NCI-H82 (cell line): ENCODE results near the gene ZNF469.

Source experiments
- DNase-seq: peaks from one replicate; lab custom pipeline; 2025; lab: John Stamatoyannopoulos, UW

ZNF469 gene

DNA sequence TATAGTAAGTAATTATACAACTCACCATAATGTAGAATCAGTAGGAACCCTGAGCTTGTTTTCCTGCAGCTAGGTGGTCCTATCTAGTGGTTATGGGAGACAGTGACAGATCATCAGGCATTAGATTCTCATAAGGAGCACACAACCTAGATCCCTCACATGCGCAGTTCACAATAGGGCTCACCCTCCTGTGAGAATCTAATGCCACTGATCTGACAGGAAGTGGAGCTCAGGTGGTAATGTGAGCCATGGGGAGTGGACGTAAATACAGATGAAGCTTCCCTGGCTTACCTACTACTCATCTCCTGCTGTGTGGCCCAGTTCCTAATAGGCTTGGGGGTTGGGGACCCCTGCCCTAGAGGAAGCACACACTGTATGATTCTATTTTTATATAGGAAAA, 21.8 kb upstream of the ZNF469 start:
- no peak for DNase-seq

DNA sequence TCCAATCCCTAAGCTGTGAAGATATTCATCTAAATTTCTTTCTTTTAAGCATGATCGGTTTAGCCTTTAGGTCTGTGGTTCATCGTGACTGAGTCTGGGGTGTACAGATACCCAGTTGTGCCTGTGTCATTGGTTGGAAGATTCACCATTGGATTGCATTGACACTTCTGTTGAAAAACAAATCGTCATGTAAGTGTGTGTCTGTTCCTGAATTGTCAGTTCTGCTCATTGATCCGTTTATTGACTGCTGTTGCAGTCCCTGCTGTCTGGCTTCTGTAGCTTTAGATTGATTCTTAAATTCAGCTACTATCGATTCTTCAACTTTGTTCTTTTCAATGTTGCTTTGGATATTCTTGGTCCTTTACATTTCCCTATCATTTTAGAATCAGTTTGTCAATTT, 21.0 kb upstream of the ZNF469 start:
- no peak for DNase-seq

DNA sequence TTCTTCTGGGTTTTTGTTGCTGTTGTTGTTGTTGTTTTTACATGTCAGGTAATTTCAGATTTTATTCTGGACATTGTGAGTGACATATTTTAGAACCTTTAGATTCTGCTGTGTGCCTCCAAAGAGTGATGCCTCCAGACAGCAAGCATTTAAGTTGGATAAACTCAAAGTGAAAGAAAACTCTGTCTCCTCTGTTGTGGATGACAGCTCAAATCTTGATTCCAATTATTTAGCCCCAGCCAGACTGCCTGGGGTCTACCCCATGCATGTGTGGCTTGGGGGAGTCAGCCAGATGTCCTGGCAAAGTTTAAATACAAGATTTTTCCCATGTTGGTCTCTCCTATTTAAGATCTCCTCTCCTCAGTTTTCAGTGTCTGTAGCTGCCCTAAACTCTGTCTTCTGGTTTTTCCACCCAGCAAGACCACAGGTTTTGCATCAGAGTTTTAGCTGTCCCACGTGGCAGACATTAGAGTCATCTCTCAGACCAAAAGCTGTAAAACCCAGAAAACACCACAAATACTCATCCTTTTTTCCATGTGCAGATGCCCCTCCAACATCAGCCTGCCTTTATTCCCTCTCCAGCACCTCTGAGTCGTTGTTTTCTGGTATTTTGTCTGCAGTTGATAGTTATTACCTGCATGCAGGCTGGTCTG, 19.4 kb upstream of the ZNF469 start:
- no peak for DNase-seq

DNA sequence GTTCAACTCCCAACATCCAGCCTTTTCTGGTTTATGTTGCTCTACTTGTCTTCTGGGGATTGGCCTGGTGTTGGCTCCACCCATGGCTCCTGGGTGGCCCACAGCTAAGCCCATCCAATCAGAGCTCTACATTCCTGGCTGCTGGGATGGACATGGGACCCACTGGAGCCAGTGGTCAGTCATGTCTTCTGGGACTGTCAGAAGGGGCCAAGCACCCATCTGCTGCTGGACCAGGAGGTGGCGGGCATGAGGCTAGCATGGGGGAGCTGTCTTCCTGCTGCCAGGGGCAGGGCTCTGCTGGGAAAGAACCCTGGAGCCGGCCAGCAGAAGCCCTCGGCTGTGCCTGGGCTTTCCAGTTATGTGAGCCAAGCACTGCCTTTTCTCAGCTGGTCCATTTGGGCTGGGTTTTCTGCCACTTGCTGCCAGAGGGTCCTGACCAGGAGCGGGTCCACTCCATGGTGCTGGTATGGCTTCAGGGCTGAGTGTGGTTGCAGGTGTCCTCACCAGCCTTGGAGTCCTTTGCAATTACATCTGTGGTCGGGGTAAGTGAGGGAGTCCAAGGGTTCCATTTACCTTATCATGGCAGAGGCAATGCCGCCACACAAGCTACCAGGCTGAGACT, 17.4 kb upstream of the ZNF469 start:
- DNase-seq = no peak

DNA sequence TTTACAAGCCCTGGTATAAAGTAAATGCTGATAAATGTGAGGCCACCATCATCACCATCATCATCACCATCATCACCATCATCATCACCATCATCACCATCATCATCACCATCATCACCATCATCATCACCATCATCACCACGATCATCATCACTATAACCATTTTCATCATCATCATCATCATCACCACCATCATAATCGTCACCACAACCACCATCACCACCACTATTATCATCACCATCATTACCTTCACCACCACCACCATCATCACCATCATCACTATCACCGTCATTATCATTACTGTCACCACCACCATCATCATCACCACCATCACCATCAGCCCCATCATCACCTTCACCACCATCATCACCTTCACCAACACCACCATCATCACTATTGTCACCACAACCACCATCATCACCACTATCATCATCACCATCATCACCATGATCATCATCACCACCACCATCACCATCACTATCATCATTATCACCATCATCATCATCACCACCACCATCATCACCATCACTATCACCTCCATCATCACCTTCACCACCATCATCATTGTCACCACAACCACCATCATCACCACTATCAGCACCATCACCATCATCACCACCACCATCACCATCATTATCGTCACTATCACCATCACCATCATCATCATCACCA, 16.6 kb upstream of the ZNF469 start:
- DNase-seq = no peak

DNA sequence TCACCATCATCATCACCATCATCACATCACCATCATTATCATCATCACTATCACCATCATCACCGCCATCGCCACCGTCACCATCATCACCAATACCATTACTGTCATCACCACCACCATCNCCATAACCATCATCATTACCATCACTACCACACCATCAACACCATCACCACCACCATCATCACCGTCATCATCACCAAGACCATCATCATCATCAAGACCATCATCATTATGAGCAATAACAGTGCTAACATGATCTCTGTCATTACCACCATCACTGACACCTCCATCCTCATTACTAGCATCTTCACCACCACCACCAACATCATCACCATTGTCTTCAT, 16.1 kb upstream of the ZNF469 start:
- no peak for DNase-seq

DNA sequence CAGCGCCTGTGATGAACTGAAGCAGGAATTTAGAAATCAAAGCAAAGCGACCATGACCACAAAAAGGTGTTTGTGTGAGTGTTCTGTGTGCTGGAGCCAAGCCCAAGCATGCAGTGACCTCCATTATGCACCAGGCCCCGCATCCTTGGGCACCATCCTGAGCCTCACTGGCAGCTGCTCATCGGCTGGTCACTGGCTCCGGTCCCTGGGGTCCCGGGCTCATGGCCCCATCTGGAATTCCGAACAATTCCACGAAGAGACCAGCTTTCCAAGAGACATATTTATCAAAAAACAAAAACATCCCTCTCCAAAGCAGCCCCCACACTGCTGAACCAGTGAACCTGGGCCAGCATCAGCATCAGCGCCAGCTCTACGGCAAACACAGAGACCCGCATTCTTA, 15.2 kb upstream of the ZNF469 start:
- no peak for DNase-seq

DNA sequence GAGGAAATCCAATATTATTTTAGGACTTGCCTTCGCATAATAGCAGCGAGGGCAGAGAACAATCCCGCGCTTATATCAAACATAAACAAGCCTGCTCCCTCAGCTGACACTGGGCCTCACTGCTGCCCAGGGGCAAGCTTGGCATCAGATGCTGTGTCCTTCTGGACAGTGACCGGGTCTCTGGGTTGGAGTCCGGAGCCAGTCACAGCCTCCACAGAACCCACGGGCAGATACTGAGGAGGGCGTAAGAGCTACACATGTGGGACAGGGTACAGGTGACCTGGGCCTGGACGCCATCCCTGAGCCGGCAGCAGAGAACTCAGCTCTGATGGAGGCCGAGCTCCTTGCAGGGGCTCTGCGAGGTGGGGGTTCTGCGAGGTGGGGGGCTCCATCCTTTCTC, 14.7 kb upstream of the ZNF469 start:
- no peak for DNase-seq

DNA sequence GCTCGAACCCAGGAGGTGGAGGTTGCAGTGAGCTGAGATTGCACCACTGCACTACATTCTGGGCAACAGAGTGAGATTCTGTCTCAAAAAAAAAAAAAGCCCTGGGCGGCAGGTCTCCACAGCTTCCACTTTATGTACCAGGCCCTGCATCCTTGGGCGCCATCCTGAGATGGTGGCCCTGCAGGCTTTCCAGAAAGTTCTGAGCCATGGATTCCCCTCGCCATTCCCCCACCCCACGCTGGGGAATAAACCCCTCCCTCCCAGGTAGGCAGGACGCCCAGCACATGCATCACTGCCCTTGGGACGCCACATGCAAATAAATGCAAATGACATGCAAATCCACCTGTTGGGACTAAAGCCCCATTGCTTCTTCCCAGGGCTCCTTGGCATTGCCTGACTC, 13.8 kb upstream of the ZNF469 start:
- no peak for DNase-seq

DNA sequence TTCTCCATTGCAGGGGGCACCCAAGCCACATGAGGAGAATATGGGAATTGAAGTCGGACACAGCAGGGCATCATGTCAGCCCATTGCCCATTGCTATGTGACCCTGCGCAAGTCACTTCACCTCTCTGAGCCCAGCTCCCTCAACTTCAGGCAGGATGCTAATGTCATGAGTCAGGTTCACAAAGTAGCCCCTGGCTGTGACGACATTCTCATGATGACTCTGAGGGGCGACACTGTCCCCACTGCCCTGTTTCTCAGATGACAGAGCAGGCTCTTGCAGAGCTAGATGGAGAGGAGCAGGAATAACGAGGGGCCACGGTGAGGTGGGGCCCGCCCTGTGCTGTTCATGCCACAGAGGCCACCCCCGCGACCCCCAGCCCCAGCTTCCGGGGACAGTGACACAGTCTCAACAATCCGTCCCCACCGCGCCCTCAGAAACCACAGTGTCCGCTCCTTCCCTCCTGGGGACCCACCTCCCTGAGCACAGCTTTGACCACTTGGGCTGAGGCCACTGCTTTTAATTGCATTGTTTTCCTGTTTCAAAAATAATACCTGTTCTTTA, 13.2 kb upstream of the ZNF469 start:
- DNase-seq = no peak

DNA sequence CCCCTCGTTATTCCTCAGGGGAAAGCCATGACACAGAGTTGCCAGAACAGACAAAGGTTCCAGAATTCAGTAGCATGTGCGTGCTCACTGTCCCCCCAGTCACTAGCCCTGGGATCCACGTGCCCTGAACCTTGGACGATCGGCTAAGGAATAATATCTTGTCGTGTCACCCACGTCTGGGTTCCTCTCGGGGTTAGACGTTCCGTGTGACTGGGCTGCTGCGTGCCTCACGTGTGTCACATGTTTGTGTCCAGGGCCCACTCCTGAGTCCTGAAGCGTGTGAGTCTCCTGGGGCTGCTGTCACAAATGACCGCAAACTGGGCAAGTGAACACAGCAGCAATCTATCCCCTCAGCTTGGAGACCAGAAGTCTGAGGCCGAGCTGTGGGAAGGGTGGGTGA, 12.4 kb upstream of the ZNF469 start:
- no peak for DNase-seq

DNA sequence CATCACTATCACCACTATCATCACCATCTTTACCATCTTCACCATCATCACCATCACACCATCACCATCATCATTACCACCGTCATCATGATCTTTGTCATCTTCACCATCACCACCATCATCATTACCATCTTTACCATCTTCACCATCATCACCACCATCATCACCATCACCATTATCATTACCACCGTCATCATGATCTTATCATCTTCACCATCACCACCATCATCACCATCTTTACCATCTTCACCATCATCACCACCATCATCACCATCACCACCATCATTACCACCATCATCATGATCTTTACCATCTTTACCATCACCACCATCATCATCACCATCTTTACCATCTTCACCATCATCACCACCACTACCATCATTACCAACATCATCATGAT, 10.2 kb upstream of the ZNF469 start:
- no peak for DNase-seq

DNA sequence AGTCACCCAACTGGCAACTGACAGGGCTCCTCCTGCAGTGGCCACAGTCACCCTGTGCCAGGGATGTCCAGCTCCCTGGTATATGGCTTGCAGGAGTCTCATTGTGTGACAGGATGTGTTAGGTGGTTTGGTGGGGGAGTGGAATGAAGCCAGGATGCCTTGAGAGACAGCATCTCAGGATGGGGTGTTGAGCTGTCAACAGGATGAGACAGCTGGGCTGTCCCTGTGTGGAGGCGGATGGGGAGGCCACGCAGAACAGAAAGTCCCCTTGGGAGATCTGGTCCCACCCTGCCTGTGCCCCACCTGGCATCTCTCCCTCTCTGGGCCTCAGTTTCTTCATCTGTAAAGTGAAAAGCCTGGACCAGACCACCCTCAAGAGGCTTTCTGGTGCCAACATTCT, 9.5 kb upstream of the ZNF469 start:
- no peak for DNase-seq

DNA sequence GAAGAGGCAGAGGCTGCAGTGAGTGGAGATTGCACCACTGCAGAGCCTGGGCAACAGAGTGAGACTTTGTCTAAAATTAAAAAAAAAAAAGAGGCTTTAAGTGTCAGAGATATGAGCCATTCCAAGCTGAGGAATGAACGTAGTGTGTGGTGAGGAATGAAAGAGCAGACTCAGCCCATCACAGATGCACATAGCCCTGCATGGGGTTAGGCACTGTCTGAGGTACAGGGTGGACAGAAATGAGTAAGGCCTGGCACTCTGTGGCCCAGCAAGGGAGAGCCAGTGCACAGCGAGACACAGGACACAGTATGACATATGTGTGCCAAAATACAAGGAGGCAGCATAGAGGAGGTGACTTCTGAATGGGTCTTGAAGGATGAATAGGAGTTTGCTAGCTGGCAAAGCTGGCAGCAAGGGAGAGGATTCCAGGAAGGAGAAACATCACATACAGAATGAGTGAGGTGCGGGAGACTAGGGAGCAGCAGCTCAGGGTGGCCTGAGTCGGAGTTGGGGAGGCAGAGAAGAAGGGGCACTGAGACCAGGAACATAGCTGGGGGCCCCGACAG, 8.7 kb upstream of the ZNF469 start:
- no peak for DNase-seq

DNA sequence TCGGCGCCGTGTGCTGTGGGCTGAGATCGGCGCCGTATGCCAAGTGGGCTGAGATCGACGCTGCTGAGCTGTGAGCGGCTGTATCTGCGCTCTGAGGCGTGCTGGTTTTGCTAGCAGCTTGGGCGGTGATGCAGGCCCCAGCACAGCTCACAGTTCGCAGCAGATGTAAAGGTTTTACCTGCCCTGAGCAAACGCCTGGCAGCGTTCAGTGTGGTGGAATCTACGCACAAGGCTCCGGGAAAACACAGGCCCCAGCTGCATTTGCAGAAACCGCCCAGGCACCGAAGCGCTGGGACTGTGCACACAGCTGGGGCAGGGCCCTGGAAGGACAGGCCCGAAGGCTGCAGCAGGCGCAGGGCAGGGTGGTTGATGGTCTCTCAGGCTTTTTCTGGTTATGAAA, 8.0 kb upstream of the ZNF469 start:
- no peak for DNase-seq

DNA sequence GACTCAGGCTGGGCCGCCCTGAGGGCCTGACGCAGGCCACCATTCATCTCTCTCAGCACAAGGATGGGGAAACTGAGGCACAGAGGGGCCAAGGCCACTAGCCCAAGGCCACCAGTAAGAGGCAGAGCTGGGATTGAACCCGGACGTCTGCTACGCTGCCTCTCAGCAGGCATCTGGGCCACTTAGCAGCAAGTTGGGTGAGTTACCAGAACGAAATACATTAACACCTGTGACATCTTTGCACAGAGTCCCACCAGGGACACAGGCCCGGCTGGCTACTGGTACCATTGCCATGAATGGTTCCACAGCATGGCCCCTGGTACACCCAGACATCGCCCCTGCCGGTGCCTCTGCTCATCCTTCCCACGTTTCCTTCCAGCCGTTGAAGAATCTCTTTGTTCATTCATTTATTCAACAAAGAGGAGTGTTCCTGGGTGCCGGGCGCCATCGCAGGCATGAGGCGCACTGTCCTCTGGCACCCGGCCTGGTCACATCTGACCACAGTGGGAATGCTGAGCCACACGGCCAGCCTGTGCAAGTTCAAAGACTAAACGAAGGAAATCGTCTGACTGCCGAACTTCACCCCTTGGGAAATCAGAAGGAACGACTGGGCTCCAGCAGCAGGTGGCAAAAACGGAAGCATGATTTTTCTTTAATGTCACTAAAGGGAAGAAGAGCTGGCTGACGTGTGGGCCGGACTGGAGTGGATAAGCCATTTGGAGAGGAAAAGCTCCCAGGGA, 7.4 kb upstream of the ZNF469 start:
- no peak for DNase-seq

DNA sequence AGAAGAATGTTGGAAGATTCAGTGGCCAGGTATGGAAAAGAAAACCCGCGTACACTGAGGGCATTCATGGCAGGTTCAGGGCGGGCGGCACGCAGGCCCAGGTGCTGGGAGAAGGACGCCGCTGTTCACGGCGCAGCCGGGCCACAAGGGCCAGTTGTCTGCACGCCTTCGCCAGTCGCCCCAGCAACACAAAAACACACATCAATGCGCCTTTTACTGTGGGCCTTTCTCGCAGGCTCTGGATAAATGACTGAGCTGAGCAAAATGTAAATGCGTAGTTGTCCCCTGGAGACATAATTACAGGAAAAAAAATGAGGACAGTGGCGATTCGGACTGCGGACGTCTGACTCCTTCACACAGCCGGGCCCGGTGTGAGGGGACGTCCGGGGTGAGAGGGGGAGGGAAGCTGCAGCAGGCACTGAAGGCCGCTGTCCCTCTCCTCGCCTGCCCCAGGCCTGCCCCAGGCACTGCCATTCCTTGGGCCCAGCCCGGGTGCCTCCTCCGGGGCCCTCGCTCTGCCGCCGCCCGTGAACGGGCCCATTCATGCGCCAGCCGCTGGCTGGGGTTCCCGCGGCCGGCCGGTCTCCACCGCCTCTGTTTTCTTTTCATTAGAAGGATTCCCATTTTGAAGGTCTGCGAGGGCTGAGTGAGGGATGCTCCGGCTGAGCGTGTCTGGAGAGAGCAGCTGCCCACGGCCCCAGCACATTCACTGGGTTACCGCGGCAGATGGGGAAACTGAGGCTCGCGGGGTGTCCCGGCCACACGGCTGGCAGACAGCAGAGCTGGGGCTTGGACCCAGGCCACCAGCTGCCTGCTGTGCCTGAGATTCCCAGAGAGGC, 6.5 kb upstream of the ZNF469 start:
- DNase-seq = no peak

DNA sequence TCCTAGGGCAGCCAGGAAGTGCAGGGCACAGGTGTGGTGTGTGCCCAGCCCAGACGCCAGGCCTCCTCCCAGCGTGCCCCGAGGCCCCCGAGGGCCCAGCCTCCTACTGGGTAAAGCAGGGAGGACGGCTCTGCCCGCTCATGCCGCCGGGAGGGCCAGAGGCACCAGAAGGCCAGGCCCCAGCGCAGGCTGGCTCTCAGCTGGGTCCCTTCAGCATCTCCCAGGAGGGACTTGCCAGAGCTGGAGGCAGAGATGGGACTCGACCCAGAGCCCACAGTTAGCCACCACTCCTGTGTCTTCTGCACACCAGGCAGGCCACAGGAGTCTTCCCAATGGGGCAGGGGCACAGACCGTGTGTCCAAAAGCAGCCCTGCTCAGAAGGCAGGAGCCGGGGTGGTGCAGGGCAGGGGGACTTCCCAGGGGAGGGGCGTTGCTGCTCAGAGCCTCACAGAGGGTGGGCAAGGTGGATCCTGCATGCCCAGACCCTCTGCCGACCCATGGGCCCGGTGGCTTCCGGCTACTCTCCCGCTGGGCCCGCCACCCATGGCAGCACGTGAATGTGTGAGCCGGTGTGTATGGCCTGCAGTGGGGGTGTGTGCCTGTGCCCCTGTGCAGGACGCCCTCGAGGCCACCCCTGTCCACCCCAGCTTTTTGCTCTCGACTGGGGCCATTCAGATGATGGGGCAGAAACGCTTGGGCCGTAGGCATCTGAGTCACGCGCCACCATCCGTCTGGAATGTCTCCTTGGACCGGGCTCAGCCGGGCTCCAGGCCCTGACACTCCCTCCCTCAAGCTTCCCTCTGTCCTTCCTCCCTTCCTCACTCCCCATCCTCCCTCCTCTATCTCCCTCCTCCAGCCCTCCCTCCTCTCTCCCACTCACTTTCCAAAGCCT, 5.7 kb upstream of the ZNF469 start:
- no peak for DNase-seq

DNA sequence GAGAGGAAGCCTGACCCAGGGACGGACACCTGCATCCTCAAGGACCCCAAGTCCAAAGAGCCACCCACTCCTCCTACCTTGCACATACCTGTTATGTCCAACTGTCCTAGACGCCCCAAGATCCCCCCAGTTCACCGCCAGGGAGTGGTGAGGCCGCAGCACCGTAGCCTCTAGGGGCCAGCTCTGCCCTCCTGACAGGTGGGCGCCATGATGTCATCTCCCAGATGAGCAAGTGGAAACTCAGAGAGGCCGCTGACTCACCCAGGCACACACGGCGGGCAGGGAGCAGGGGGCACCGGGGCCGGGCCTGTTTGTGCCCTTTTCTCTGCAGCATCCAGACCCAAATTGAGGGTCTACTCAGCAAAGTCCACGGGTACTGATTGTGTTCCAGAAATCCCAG, 4.8 kb upstream of the ZNF469 start:
- no peak for DNase-seq

DNA sequence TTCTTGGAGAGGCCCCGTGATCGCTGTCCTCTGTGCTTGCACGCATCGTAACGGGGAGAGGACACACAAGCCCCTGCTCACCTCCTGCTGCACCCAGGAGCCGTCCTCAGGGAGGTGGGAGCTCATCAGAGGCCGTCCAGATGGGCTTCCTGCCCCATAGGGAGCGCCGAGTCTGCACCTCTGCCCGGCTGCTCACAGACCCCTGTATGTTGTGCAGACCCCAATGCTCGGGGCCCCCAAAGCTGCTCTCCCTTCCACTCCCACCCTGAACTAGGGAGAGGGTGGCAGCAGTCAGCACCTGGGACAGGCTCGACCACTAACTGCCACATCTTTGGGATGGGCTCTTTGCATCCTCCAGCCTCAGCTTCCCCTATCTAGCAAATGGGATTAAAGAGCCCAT, 4.4 kb upstream of the ZNF469 start:
- DNase-seq = no peak
